H9 (cell line): ENCODE results near the gene OR2AG1. TPM values are rescaled to one million over a fixed set of nuclear protein-coding genes. Genes with fewer than 3 reads are reported as not detected.

Experiments
- DNase-seq: peaks from one replicate; pipeline ENCODE4 v3.0.0-alpha.2; 2017
- H2AFZ ChIP-seq: one replicate; pipeline ENCODE4 v1.6.1; 2013; ENCODE audit warnings: mild to moderate bottlenecking, low read length, control low read depth, moderate library complexity
- H2AK5ac ChIP-seq: 2 replicates; pipeline ENCODE4 v1.6.1; 2013; ENCODE audit warnings: low read length, control low read depth, mixed read lengths; ENCODE audit not compliant: insufficient read length
- H2BK120ac ChIP-seq: one replicate; pipeline ENCODE4 v1.6.1; 2013; ENCODE audit warnings: low read depth, mild to moderate bottlenecking, low read length, control low read depth, inconsistent platforms; ENCODE audit not compliant: poor library complexity, severe bottlenecking
- H2BK12ac ChIP-seq: 2 replicates; pipeline ENCODE4 v1.6.1; 2013; ENCODE audit warnings: low read length, control low read depth, mixed read lengths, low read depth; ENCODE audit not compliant: insufficient read length
- H2BK15ac ChIP-seq: 2 replicates; pipeline ENCODE4 v1.6.1; 2013; ENCODE audit warnings: low read depth, low read length, control low read depth
- H2BK20ac ChIP-seq: one replicate; pipeline ENCODE4 v1.6.1; 2013; ENCODE audit warnings: low read depth, mild to moderate bottlenecking, low read length, control low read depth, inconsistent platforms; ENCODE audit not compliant: poor library complexity, severe bottlenecking
- H2BK5ac ChIP-seq: 2 replicates; pipeline ENCODE4 v1.6.1; 2013; ENCODE audit warnings: low read length, control low read depth, mixed read lengths; ENCODE audit not compliant: insufficient read length
- H3K14ac ChIP-seq: 2 replicates; pipeline ENCODE4 v1.6.1; 2013; ENCODE audit warnings: low read length, control low read depth; ENCODE audit not compliant: insufficient read depth
- H3K18ac ChIP-seq: 2 replicates; pipeline ENCODE4 v1.6.1; 2013; ENCODE audit warnings: low read depth, mild to moderate bottlenecking, mixed read lengths, low read length, control low read depth; ENCODE audit not compliant: insufficient read length
- H3K23ac ChIP-seq: 2 replicates; pipeline ENCODE4 v1.6.1; 2013; ENCODE audit warnings: low read length, control low read depth, mixed read lengths, low read depth; ENCODE audit not compliant: insufficient read length
- H3K23me2 ChIP-seq: 2 replicates; pipeline ENCODE4 v1.6.1; 2013; ENCODE audit warnings: low read depth, mild to moderate bottlenecking, mixed read lengths, low read length, control low read depth; ENCODE audit not compliant: insufficient read length, poor library complexity, severe bottlenecking
- H3K27ac ChIP-seq: 2 replicates; pipeline ENCODE4 v1.5.1; 2013; ENCODE audit warnings: low read length, control low read depth, mixed read lengths, low read depth; ENCODE audit not compliant: insufficient read length
- H3K27me3 ChIP-seq: 2 replicates; pipeline ENCODE4 v1.6.1; 2013; ENCODE audit warnings: low read length, control low read depth, inconsistent platforms; ENCODE audit not compliant: insufficient read depth
- H3K4ac ChIP-seq: 2 replicates; pipeline ENCODE4 v1.6.1; 2013; ENCODE audit warnings: low read depth, mild to moderate bottlenecking, control low read depth, inconsistent platforms, low read length, moderate library complexity
- H3K4me1 ChIP-seq: 2 replicates; pipeline ENCODE4 v1.6.1; 2013; ENCODE audit warnings: low read length, control low read depth, inconsistent platforms; ENCODE audit not compliant: insufficient read depth
- H3K4me2 ChIP-seq: 2 replicates; pipeline ENCODE4 v1.6.1; 2013; ENCODE audit warnings: low read length, control low read depth, mixed read lengths; ENCODE audit not compliant: insufficient read length, insufficient read depth
- H3K56ac ChIP-seq: 2 replicates; pipeline ENCODE4 v1.6.1; 2013; ENCODE audit warnings: low read depth, mild to moderate bottlenecking, mixed read lengths, low read length, control low read depth; ENCODE audit not compliant: insufficient read length
- H3K79me1 ChIP-seq: 2 replicates; pipeline ENCODE4 v1.6.1; 2013; ENCODE audit warnings: low read depth, mild to moderate bottlenecking, moderate library complexity, low read length, control low read depth, inconsistent platforms; ENCODE audit not compliant: insufficient read depth, poor library complexity, severe bottlenecking
- H3K79me2 ChIP-seq: 2 replicates; pipeline ENCODE4 v1.6.1; 2013; ENCODE audit warnings: low read length, control low read depth, inconsistent platforms; ENCODE audit not compliant: insufficient read depth
- H3K9ac ChIP-seq: 2 replicates; pipeline ENCODE4 v1.6.1; 2013; ENCODE audit warnings: low read length, control low read depth, mixed read lengths; ENCODE audit not compliant: insufficient read length; ENCODE audit errors: extremely low read depth
- H3K9me3 ChIP-seq: one replicate; pipeline ENCODE4 v1.6.1; 2013; ENCODE audit warnings: low read depth, low read length, inconsistent platforms; ENCODE audit not compliant: control insufficient read depth
- H3T11ph ChIP-seq: one replicate; pipeline ENCODE4 v1.6.1; 2013; ENCODE audit warnings: mild to moderate bottlenecking, low read length, control low read depth, inconsistent platforms
- H4K20me1 ChIP-seq: one replicate; pipeline ENCODE4 v1.6.1; 2013; ENCODE audit not compliant: control insufficient read depth, insufficient read length, insufficient read depth
- H4K5ac ChIP-seq: 2 replicates; pipeline ENCODE4 v1.6.1; 2013; ENCODE audit warnings: low read depth, mild to moderate bottlenecking, mixed read lengths, low read length, control low read depth; ENCODE audit not compliant: insufficient read length
- H4K8ac ChIP-seq: replicated peaks from 2 replicates; pipeline ENCODE4 v1.6.1; 2013; ENCODE audit warnings: low read length, control low read depth, mixed read lengths, low read depth; ENCODE audit not compliant: insufficient read length
- H4K91ac ChIP-seq: 2 replicates; pipeline ENCODE4 v1.6.1; 2013; ENCODE audit warnings: low read depth, mild to moderate bottlenecking, moderate library complexity, mixed read lengths, low read length, control low read depth; ENCODE audit not compliant: insufficient read length
- H3K27ac Mint-ChIP-seq, 3 experiments: 2 replicates in 2 of 3; 3 replicates in 1 of 3; pipeline ENCODE4 v1.8.0; 2020 to 2021; ENCODE audit warnings: mixed read lengths in 3 of 3, mild to moderate bottlenecking in 1 of 3, moderate library complexity in 1 of 3
- H3K27me3 Mint-ChIP-seq: 2 replicates; pipeline ENCODE4 v1.8.0; 2021; ENCODE audit warnings: low read depth, mild to moderate bottlenecking, moderate library complexity, mixed read lengths
- H3K36me3 Mint-ChIP-seq, 3 experiments: 2 replicates in 2 of 3; 3 replicates in 1 of 3; pipeline ENCODE4 v1.8.0; 2020 to 2021; ENCODE audit warnings: low read depth in 3 of 3, mixed read lengths in 3 of 3; ENCODE audit not compliant: insufficient read depth in 1 of 3
- H3K4me1 Mint-ChIP-seq, 2 experiments: 2 replicates each; pipeline ENCODE4 v1.8.0; 2020; ENCODE audit warnings: mixed read lengths in 2 of 2
- H3K4me3 Mint-ChIP-seq, 2 experiments: 2 replicates in 1 of 2; 3 replicates in 1 of 2; pipeline ENCODE4 v1.8.0; 2020 to 2021; ENCODE audit warnings: mild to moderate bottlenecking in 2 of 2, mixed read lengths in 2 of 2, moderate library complexity in 1 of 2
- H3K9me3 Mint-ChIP-seq, 2 experiments: 2 replicates in 1 of 2; 3 replicates in 1 of 2; pipeline ENCODE4 v1.8.0; 2020; ENCODE audit warnings: mild to moderate bottlenecking in 2 of 2, mixed read lengths in 2 of 2, moderate library complexity in 1 of 2
- WGBS: extraction: QIAGEN DNeasy Blood & Tissue Kit; methylation state at CpG from one replicate; pipeline ENCODE4 v1.1.7; 2013; ENCODE audit warnings: missing lambda C conversion rate, low lambda C conversion rate, mixed read lengths; ENCODE audit not compliant: insufficient read length; ENCODE audit errors: extremely low coverage; 5-methylcytosine and 5-hydroxymethylcytosine counted together
- total RNA-seq: library from RNA; stranded (reverse); gene quantifications from 2 replicates; pipeline ENCODE4 v1.2.1, GENCODE V29; 2021
- TF ChIP-seq, protein P1 (sequence below): fragments of 200-600 bp; sonication (generic); conservative IDR thresholded peaks from 3 replicates; pipeline ENCODE4 v1.8.0; 2021; ENCODE audit warnings: antibody characterized with exemption, mild to moderate bottlenecking

The OR2AG1 gene
- total RNA-seq, 1 experiment from 2014 or later, result not detected

DNA sequence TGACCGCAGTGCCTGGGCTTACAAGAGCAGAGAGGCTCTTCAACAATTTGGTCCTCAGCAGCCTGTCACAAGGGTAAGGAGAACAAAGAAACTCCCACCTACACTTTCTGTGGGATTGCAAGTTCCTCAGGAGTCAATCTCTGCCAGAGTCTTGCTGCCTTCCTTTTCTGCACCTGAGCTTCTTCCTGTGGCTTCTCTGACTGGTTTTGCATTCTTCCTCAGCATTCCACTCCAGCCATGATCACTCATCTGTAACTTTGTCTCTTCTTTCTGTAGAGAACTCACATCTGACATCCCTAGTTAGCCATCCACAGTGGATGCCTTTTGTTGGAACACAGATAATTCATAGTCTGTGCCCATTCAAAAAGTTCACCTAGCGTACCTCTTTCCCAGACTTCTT lies 30.8 kb downstream of the OR2AG1 start:
- H3K4me3 Mint-ChIP-seq, result no peak overlapping the region
- H2AK5ac ChIP-seq, result no peak overlapping the region
- H4K91ac ChIP-seq, result no peak overlapping the region

More for the DNA sequence above, 30.8 kb downstream of the OR2AG1 start:
- no peaks in the 10 kb centered on the region; a peak in 1 of 5 replicates for H3K9me3 Mint-ChIP-seq
- Histone ChIP-seq H3K4ac (no peak overlapping the region), H2BK15ac (no peak overlapping the region), H3K56ac (no peak overlapping the region), H3K9ac (no peak overlapping the region), H3K23ac (no peak overlapping the region), H3K4me1 (no peaks in the 10 kb centered on the region), H3K27me3 (no peaks in the 10 kb centered on the region), H3T11ph (no peak overlapping the region), H3K14ac (no peak overlapping the region), H2BK12ac (no peak overlapping the region), H2BK20ac (no peak overlapping the region), H2AFZ (no peak overlapping the region), H2BK120ac (no peak overlapping the region), H2BK5ac (no peak overlapping the region), H3K27ac (no peak overlapping the region), H3K9me3 (no peaks in the 10 kb centered on the region), H3K23me2 (no peaks in the 10 kb centered on the region), H3K4me2 (no peak overlapping the region), H4K5ac (no peak overlapping the region), H4K8ac (no peak overlapping the region), H4K20me1 (no peaks in the 10 kb centered on the region), H3K18ac (no peak overlapping the region), H3K79me2 (no peaks in the 10 kb centered on the region), H3K79me1 (no peaks in the 10 kb centered on the region)
- no peak overlapping the region for H3K27ac Mint-ChIP-seq
- H3K36me3 Mint-ChIP-seq, result no peaks in the 10 kb centered on the region; a peak in 1 of 7 replicates
- TF ChIP-seq, protein P1, sequence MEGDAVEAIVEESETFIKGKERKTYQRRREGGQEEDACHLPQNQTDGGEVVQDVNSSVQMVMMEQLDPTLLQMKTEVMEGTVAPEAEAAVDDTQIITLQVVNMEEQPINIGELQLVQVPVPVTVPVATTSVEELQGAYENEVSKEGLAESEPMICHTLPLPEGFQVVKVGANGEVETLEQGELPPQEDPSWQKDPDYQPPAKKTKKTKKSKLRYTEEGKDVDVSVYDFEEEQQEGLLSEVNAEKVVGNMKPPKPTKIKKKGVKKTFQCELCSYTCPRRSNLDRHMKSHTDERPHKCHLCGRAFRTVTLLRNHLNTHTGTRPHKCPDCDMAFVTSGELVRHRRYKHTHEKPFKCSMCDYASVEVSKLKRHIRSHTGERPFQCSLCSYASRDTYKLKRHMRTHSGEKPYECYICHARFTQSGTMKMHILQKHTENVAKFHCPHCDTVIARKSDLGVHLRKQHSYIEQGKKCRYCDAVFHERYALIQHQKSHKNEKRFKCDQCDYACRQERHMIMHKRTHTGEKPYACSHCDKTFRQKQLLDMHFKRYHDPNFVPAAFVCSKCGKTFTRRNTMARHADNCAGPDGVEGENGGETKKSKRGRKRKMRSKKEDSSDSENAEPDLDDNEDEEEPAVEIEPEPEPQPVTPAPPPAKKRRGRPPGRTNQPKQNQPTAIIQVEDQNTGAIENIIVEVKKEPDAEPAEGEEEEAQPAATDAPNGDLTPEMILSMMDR, result no peak
- no peak for DNase-seq
- no CpG with 5 or more reads among the region's 2 CpGs for WGBS
- no peaks in the 10 kb centered on the region; the same call in 1 of the 2 replicates for H3K27me3 Mint-ChIP-seq
- peaks cover 6 to 12% of the 10 kb centered on the region in 2 experiments for H3K4me1 Mint-ChIP-seq
